GM19043 (cell line): ENCODE data around the gene NUDT5.
"Not testable (repeated sequence)": the region's sequence is repeated elsewhere in the genome, so short reads cannot be mapped to it uniquely, and the experiment has no call there.

Experiments used
- ATAC-seq: cut with Tn5 transposase; IDR thresholded peaks from one replicate; pipeline ENCODE4 v1.9.1; 2021; ENCODE audit warnings: low read depth; ENCODE audit not compliant: unreplicated experiment

The NUDT5 gene

GRCh38 chr10:12207114-12207513 is 11.4 kb upstream of the NUDT5 start:
- ATAC-seq = no peak

GRCh38 chr10:12205082-12205481 is 9.4 kb upstream of the NUDT5 start:
- no peak for ATAC-seq

GRCh38 chr10:12202226-12202625 is 6.5 kb upstream of the NUDT5 start:
- ATAC-seq = no peak

- no peak for ATAC-seq
Observed at GRCh38 chr10:12201543-12201942, 5.9 kb upstream of the NUDT5 start.

GRCh38 chr10:12200850-12201249 is 5.2 kb upstream of the NUDT5 start:
- no peak for ATAC-seq

GRCh38 chr10:12198156-12198555 is 2.5 kb upstream of the NUDT5 start:
- no peak for ATAC-seq

- no peak for ATAC-seq
Observed at GRCh38 chr10:12196531-12197211, 980 bp upstream of the NUDT5 start.

GRCh38 chr10:12195281-12195602 is 449 bp downstream of the NUDT5 start:
- ATAC-seq = no peak

GRCh38 chr10:12194752-12195271 is 879 bp downstream of the NUDT5 start:
- ATAC-seq = no peak

- no peak for ATAC-seq
Observed at GRCh38 chr10:12193193-12193592, 2.5 kb downstream of the NUDT5 start.

- ATAC-seq = no peak
Observed at GRCh38 chr10:12191715-12192114, 4.0 kb downstream of the NUDT5 start.

GRCh38 chr10:12189426-12189825 is 6.3 kb downstream of the NUDT5 start:
- ATAC-seq = no peak

- ATAC-seq = no peak
Observed at GRCh38 chr10:12188656-12189055, 7.0 kb downstream of the NUDT5 start.

- ATAC-seq = no peak
Observed at GRCh38 chr10:12187321-12187905, 8.3 kb downstream of the NUDT5 start.

- no peak for ATAC-seq
Observed at GRCh38 chr10:12186323-12186722, 9.4 kb downstream of the NUDT5 start.

- ATAC-seq = no peak
Observed at GRCh38 chr10:12184165-12184564, 11.5 kb downstream of the NUDT5 start.

GRCh38 chr10:12181065-12181775 is 14.5 kb downstream of the NUDT5 start:
- ATAC-seq = no peak

GRCh38 chr10:12180221-12180974 is 15.3 kb downstream of the NUDT5 start:
- no peak for ATAC-seq

GRCh38 chr10:12179606-12180170 is 16.0 kb downstream of the NUDT5 start:
- ATAC-seq = no peak

- ATAC-seq = no peak
Observed at GRCh38 chr10:12177642-12178041, 18.0 kb downstream of the NUDT5 start.

- ATAC-seq = not testable (repeated sequence)
Observed at GRCh38 chr10:12171512-12171911, 24.2 kb downstream of the NUDT5 start.
